ENCODE results near the gene RAB8B.

The RAB8B gene

DNA sequence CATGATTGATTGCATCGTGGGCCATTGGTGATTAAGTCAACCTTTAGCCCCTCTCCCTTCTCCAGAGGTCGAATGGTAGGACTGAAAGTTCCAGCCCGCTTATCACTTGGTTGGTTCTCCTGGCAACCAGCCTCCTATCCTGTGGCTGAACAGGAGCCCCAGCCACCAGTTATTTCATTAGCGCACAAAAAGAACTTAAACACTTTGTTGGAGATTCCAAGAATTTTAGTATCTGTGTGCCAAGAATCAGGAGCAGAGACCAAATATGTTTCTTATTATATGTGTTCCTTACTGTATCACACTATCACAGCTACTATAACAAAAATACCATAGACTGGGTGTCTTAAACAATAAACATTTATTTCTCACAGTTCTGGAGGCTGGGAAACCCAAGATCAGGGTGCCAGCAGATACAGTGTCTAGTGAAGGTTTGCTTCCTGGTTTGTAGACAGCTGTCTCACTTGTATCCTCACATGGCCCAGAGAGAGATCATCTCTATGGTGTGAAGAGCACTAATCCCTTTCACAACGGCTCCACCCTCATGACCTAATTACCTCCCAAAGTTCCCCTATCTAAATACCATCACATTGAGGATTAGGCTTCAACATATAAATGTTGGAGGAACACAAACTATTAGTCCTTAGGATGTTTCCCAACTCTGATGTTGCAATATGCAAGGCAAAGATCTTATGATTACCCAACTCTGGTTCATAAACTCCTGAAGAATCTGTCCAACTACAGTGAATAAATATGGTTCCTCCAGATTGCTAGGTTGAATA, 57.5 kb downstream of the RAB8B start:
- no peak overlapping the region for H3K9ac ChIP-seq (ENCODE audit: low read depth, low read length)
- 0 out of 2 replicates have a peak, but pooled peaks cover 2% of the 10 kb centered on the region for H3K36me3 ChIP-seq (ENCODE audit: insufficient read depth, low read length)
- peaks cover 6% of the 10 kb centered on the region; the same call in 1 of the 2 replicates for H3K9me3 ChIP-seq (ENCODE audit: control insufficient read depth, insufficient read depth, low read length)
- no peaks in the 10 kb centered on the region for H3K4me1 ChIP-seq (ENCODE audit: insufficient read depth, low read length)

DNA sequence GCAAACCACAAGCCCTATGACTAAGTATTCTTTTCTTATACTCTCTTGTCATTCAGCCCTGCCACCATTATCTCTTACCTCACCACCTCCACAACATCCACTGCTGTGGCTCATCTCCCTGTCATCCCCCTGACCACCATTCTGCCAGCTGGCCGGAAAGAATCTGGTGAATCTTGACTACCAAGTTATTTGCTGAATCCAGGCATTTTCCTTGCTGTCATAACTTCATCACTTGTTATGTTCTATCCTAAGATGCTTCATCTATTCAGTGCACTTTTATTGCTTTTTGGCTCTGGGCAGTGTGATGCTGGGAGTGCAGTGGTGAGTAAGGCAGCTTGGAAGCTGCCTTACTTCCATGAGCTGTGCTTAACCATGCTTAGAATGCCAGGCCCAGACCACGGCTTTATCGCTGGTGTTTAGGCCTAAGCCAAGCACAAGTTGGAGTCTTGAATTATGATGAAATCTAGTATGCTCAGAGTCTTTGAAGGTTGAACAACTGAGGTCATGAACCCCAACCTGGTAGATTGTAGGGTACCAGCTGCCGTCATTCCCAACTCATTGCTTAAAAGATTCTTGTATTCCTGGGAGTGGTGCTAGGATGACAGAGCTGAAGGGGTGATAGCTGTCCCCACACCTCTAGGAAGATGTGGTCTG, 61.0 kb downstream of the RAB8B start:
- 0 out of 2 replicates have a peak, but pooled peaks cover 2% of the 10 kb centered on the region for H3K36me3 ChIP-seq (ENCODE audit: insufficient read depth, low read length)
- H3K9ac ChIP-seq (ENCODE audit: low read depth, low read length) = no peak overlapping the region
- H3K4me1 ChIP-seq (ENCODE audit: insufficient read depth, low read length) = peaks cover 4% of the 10 kb centered on the region; the same call in 1 of the 2 replicates
- H3K9me3 ChIP-seq (ENCODE audit: control insufficient read depth, insufficient read depth, low read length) = no peaks in the 10 kb centered on the region

DNA sequence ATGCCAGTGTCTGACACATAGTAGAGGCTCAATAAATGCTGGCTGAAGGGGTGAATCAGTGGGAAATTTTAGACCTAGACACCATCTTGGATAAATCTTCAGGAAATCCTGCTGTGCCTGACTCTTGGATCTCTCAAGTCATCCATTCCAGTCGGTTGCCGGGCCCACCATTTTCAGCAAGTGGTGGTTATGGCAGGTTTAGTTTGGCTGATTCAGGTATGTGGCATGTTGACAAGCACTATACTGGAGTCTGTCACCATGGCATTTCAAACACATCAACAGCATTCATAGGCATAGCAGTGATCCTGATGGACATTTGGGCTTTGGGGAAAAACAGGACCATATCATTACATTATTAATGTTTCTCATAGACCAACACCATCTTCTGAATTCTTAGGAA, 62.3 kb downstream of the RAB8B start:
- H3K4me1 ChIP-seq (ENCODE audit: insufficient read depth, low read length) = peaks cover 12% of the 10 kb centered on the region
- 0 out of 2 replicates have a peak, but pooled peaks cover 2% of the 10 kb centered on the region for H3K36me3 ChIP-seq (ENCODE audit: insufficient read depth, low read length)
- no peaks in the 10 kb centered on the region for H3K9me3 ChIP-seq (ENCODE audit: control insufficient read depth, insufficient read depth, low read length)
- H3K9ac ChIP-seq (ENCODE audit: low read depth, low read length) = no peak overlapping the region

DNA sequence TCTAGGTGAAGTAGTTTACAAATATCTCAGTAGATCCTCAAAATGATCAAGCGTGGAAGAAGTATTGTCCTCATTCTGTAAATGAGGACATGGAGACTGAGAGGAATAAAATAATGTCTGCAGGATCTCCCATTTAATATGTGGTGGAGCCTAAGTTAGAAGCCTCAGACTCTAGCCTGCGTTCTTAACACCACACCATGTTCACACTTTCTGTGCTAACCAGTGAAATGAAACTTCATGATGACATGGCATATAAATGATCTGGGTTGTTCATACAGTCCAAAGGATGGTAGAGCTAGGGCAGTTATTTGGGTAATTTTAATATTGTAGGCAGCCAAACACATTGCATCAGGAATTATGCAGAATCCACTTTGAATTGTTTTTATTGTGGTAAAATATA, 62.9 kb downstream of the RAB8B start:
- Histone ChIP-seq H3K36me3 (ENCODE audit: insufficient read depth, low read length) (0 out of 2 replicates have a peak, but pooled peaks cover 2% of the 10 kb centered on the region), H3K9ac (ENCODE audit: low read depth, low read length) (no peak overlapping the region), H3K9me3 (ENCODE audit: control insufficient read depth, insufficient read depth, low read length) (no peaks in the 10 kb centered on the region), H3K4me1 (ENCODE audit: insufficient read depth, low read length) (peaks cover 17% of the 10 kb centered on the region)

DNA sequence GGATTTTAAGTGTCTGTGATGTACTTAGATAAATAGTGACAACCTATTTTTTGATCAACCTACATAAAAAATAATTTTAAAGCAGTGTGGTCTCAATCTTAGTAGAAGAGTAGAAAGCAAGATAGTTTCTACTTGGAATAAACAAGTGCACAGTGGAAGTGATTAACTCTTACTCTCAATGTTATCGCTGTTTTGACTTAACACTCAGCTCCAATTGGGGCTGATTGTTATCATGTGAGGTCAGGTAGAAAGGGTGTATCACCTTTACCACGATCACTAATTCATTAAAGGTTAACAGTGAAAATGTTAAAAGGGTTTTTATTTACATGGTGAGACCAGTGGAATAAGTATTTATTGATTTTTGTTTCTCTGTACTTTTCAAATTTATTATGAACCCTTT, 65.6 kb downstream of the RAB8B start:
- Histone ChIP-seq H3K9ac (ENCODE audit: low read depth, low read length) (no peak overlapping the region), H3K36me3 (ENCODE audit: insufficient read depth, low read length) (no peaks in the 10 kb centered on the region), H3K9me3 (ENCODE audit: control insufficient read depth, insufficient read depth, low read length) (no peaks in the 10 kb centered on the region), H3K4me1 (ENCODE audit: insufficient read depth, low read length) (peaks cover 19% of the 10 kb centered on the region)

DNA sequence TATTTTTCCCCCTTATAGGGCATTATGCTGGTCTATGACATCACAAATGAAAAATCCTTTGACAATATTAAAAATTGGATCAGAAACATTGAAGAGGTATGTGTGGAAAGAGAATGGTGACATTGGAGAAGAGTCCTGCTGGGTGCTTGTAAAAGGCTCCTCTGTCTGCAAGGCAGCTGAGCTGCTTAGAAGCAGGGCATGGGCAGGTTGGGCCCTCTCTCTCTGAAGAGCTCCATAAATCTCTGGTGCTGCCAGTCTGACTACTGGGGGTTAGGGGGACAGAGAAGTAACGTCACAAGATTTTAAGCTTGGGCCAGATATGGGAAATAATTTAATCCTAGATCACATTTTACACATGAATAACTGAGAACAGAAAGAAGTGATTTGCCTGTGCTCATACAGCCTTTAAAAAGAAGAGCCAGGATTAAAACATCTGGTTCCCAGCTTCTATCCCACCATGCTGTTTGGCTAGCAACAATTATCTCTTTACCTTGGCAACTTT, 66.1 kb downstream of the RAB8B start:
- Histone ChIP-seq H3K36me3 (ENCODE audit: insufficient read depth, low read length) (no peaks in the 10 kb centered on the region), H3K9ac (ENCODE audit: low read depth, low read length) (no peak overlapping the region), H3K9me3 (ENCODE audit: control insufficient read depth, insufficient read depth, low read length) (no peaks in the 10 kb centered on the region), H3K4me1 (ENCODE audit: insufficient read depth, low read length) (peaks cover 19% of the 10 kb centered on the region)

DNA sequence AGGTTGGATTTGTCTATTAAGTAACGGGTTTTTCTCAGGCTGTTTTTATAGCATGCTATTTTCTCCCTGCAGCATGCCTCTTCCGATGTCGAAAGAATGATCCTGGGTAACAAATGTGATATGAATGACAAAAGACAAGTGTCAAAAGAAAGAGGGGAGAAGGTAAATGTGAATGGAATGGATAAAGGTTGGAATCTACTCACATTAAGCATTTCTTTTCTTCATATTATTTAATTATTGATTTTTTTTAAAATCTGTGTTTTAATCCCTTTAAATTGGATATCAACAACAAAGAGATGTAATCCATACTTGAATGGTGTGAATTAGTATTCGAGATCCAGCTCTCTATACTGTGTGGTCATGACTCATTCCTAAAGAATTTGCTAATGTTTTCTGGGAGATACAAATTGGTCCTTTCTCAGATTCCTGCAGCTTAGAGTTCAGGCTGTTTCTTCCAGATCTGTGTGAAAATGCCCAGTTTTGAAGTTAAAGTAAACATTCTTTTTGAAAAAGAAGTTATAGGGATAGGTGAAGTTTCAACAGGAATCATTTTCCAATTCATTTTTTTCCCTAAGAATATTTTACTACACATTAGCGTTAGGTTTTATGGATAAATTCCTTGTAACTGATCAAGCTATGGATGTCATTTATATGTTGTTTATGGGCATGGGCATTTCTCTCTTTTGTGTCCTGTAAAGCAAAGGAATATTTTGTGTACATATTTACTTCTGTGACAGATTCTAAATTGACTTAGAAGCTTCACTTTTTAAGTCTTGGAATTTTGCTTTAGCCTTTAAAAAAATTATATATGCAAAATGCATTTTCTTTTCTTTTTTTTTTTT, 67.2 kb downstream of the RAB8B start:
- Histone ChIP-seq H3K4me1 (ENCODE audit: insufficient read depth, low read length) (peaks cover 19% of the 10 kb centered on the region), H3K9ac (ENCODE audit: low read depth, low read length) (no peak overlapping the region), H3K9me3 (ENCODE audit: control insufficient read depth, insufficient read depth, low read length) (no peaks in the 10 kb centered on the region), H3K36me3 (ENCODE audit: insufficient read depth, low read length) (no peaks in the 10 kb centered on the region)

DNA sequence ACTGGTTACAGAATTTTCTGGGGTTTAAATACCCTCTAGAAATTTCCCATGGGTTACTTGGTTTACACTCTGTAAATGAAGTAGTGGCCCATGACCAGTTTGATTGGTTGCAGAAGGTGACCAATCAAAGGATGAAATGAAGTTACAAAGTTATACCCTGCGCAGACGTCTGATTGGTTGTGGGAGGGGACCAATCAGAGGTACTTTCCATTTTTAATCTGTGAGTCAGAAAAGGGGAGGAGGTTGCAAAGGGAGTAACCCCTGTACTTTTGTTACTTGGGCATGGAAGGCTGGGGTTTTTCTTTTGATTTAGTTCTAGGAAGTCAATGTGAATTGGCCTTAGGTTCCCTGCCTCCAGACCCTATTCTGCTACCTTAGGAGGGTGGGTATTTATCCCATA, 69.3 kb downstream of the RAB8B start:
- H3K9ac ChIP-seq (ENCODE audit: low read depth, low read length) = no peak overlapping the region
- H3K4me1 ChIP-seq (ENCODE audit: insufficient read depth, low read length) = peaks cover 19% of the 10 kb centered on the region
- H3K36me3 ChIP-seq (ENCODE audit: insufficient read depth, low read length) = no peaks in the 10 kb centered on the region; the same call in 1 of the 2 replicates
- no peaks in the 10 kb centered on the region for H3K9me3 ChIP-seq (ENCODE audit: control insufficient read depth, insufficient read depth, low read length)

DNA sequence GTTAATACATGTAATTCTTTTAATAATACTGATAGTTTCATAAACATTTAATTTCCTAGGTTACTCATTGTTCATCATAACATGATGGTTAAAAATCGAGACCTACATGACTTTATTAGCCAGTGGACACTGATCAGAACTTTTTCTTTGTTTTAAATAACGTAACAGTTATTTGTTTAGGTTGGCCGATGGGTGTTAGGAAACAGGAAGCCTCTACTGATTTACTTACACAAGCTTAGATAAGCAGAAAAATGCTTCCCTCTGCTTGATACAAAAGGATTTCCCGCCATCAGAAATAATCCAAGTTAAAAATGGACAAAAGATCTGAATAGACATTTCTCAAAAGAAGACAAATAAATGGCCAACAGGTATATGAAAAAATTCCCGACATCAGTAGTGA, 71.4 kb downstream of the RAB8B start:
- Histone ChIP-seq H3K4me1 (ENCODE audit: insufficient read depth, low read length) (peaks cover 12% of the 10 kb centered on the region), H3K9ac (ENCODE audit: low read depth, low read length) (no peak overlapping the region), H3K36me3 (ENCODE audit: insufficient read depth, low read length) (no peaks in the 10 kb centered on the region; the same call in 1 of the 2 replicates)

DNA sequence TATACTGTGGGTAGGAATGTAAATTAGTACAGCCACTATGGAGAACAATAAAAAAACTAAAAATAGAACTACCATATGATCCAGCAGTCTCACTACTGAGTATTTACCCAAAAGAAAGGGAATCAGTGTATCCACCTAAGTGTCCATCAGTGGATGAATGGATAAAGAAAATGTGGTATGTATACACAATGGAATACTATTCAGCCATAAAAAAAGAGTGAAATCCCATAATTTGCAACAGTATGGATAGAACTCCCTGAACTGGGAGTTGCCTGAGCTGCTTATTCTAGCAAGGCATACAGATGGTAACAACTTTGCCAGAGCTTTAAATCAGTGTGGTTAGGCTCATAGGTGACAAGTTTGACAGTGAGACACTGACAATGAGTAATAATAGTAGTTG, 71.9 kb downstream of the RAB8B start:
- no peaks in the 10 kb centered on the region; the same call in 1 of the 2 replicates for H3K36me3 ChIP-seq (ENCODE audit: insufficient read depth, low read length)
- H3K9me3 ChIP-seq (ENCODE audit: control insufficient read depth, insufficient read depth, low read length) = no peaks in the 10 kb centered on the region
- no peak overlapping the region for H3K9ac ChIP-seq (ENCODE audit: low read depth, low read length)
- peaks cover 7% of the 10 kb centered on the region; the same call in 1 of the 2 replicates for H3K4me1 ChIP-seq (ENCODE audit: insufficient read depth, low read length)

More for the DNA sequence above, 71.4 kb downstream of the RAB8B start:
- no peaks in the 10 kb centered on the region for H3K9me3 ChIP-seq (ENCODE audit: control insufficient read depth, insufficient read depth, low read length)

DNA sequence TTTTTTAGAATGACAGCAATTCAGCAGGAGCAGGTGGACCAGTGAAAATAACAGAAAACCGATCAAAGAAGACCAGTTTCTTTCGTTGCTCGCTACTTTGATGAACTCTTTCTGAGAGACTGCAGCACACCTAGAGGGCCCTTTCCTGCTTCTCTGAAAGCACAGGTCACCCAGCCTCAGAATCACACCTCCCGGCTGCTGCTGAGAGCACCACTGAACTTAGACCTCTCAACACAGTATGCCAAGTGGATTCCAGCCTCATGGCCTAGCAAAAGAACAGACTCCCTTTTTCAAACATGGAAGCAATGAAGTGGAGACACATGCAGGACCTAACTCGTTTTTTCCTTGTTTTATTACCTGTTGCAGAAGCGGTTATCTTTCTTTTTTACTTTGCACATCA, 74.1 kb downstream of the RAB8B start:
- H3K4me1 ChIP-seq (ENCODE audit: insufficient read depth, low read length) = no peaks in the 10 kb centered on the region
- no peak overlapping the region for H3K9ac ChIP-seq (ENCODE audit: low read depth, low read length)
- no peaks in the 10 kb centered on the region; the same call in 1 of the 2 replicates for H3K36me3 ChIP-seq (ENCODE audit: insufficient read depth, low read length)
- H3K9me3 ChIP-seq (ENCODE audit: control insufficient read depth, insufficient read depth, low read length) = no peaks in the 10 kb centered on the region

DNA sequence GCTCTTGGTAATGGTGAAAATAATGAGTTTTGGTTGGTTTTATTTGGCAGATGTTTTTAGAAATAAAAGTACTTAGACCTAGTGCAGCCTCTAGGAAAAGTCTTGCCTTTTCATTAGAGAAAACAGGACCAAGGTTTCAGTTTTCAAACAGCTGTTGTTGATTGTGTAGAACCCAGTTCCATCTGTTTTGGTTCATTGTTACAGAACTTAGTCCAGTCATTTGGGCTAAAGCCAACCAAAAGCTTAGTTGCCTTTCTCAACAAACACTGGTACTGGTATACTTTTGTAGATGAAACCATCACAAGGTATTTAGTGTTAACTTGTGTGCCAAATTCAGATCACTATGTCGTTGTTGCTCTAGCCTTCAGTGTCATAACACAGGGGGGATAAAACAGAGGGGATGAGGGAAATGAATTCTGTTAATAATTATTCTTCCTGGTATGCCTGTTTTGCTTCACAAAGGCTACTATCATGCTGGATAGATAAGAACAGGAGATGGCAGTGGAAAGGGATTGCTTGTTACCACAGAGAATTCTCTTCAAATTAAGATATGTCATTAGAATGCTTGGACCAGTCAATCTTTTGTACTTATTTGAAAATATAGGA, 75.4 kb downstream of the RAB8B start:
- Histone ChIP-seq H3K4me1 (ENCODE audit: insufficient read depth, low read length) (no peaks in the 10 kb centered on the region), H3K9ac (ENCODE audit: low read depth, low read length) (no peak overlapping the region), H3K9me3 (ENCODE audit: control insufficient read depth, insufficient read depth, low read length) (no peaks in the 10 kb centered on the region), H3K36me3 (ENCODE audit: insufficient read depth, low read length) (no peaks in the 10 kb centered on the region; the same call in 1 of the 2 replicates)

DNA sequence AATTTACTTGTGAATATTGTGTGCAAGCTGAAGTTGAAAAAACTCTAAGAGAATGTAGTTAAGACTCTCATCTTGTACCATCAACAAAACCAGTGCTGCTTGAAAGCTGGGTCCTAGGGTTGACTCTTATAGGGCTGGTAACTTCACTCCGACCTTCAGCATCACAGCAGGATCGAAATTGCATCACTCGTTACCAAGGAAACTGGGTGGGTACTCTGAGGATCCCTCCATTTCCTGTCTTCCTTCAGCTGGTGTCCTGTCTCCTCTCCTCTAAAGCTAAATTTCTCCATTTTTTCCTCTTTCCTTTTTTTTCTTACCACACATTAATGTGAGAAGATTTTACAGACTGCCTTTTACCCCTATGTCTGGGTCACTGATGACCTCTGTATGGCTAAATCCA, 85.0 kb downstream of the RAB8B start:
- H3K9ac ChIP-seq (ENCODE audit: low read depth, low read length) = no peak overlapping the region
- H3K36me3 ChIP-seq (ENCODE audit: insufficient read depth, low read length) = no peaks in the 10 kb centered on the region
- peaks cover 7% of the 10 kb centered on the region for H3K9me3 ChIP-seq (ENCODE audit: control insufficient read depth, insufficient read depth, low read length)
- H3K4me1 ChIP-seq (ENCODE audit: insufficient read depth, low read length) = peaks cover 10% of the 10 kb centered on the region; the same call in 1 of the 2 replicates

Measured in ES-I3 (cell line).